ENCODE measurements around the gene PKHD1.

PKHD1 gene

GRCh38 chr6:51675020-51675921 lies 412.1 kb downstream of the PKHD1 start:
- DNase-seq: no peak

DNA sequence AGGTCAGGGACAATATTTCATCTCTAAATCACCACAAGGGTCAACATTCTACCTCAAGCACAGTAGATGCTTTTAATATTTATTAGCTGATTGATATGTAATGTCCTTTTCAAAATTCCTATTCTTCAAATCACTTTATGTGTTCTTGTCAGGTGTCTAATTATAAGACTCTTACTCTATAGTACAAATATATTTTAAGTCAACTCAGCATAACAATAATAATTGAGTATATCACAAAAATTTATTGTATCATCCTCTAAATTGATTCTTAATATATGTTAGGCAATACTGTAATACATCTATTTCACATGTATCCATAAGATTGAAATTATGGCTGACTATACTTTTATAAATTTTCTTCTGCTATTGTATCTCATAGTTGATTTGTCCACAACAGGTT lies 423.9 kb downstream of the PKHD1 start:
- no peak for DNase-seq

GRCh38 chr6:51660767-51661166 lies 426.6 kb downstream of the PKHD1 start:
- no peak for DNase-seq

- DNase-seq: no peak
Measured at GRCh38 chr6:51657491-51657890, 429.9 kb downstream of the PKHD1 start.

- DNase-seq: no peak
Measured at GRCh38 chr6:51655517-51655916, 431.9 kb downstream of the PKHD1 start.

- DNase-seq: no peak
Measured at GRCh38 chr6:51654647-51655046, 432.8 kb downstream of the PKHD1 start.

GRCh38 chr6:51651132-51651817 lies 436.1 kb downstream of the PKHD1 start:
- no peak for DNase-seq

DNA sequence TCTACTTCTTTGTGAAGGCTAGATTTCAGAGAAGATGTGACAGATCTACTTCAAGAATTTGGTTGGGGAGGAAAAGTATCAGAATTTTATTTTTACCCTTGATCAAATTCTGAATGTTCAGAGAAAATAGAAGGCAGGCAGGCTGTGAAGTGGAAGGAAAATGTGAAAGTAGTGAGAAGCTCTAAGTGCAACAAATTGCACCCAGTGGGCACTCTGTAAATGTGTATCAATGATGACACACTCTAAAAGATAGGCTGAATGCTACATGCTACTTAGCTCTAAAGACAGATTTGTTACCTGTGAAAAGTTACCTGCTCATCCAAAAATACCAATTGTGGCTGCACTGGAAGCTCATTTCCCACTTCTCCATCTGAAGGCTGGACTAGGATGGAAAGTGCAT lies 438.6 kb downstream of the PKHD1 start:
- no peak for DNase-seq

DNA sequence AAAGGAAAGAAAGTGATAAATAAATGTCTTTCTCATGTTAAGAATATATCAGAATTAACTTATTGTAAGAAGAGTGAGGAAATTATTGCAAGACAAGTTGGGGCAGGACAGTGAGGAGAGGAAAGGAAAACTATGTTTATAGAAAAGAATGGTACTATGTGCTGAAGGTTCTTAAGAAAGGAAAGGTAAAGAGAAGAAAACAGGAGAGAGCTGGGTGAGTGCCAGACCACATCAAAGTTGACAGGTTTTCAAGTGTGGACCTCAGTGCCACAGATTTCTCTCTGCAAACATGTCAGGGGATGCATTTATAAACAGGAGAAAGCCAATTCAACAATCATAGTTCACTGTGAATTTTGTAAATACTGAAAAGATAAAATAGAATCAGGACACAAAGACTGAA lies 439.2 kb downstream of the PKHD1 start:
- no peak for DNase-seq

GRCh38 chr6:51644426-51644825 lies 443.0 kb downstream of the PKHD1 start:
- no peak for DNase-seq

- no peak for DNase-seq
Measured at GRCh38 chr6:51640021-51640420, 447.4 kb downstream of the PKHD1 start.

- DNase-seq: no peak
Measured at GRCh38 chr6:51633424-51633823, 454.0 kb downstream of the PKHD1 start.

DNA sequence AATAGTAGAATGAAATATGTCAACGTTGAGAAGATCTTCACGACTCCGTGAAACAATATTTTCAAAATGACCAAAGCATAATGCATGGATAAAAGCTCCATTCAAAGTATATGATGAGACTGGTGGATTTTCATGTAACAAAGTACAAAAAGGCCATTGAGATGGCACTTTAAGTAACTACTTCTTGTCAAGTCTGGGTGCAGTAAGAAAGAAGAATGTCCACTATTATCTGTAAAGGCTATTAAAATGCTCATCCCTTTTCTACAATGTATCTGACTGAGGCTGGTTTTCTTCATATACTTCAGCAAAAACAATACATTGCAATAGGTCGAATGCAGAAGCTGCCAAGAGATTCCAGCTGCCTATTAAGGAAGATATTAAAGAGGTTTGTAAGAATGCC lies 457.4 kb downstream of the PKHD1 start:
- no peak for DNase-seq

DNA sequence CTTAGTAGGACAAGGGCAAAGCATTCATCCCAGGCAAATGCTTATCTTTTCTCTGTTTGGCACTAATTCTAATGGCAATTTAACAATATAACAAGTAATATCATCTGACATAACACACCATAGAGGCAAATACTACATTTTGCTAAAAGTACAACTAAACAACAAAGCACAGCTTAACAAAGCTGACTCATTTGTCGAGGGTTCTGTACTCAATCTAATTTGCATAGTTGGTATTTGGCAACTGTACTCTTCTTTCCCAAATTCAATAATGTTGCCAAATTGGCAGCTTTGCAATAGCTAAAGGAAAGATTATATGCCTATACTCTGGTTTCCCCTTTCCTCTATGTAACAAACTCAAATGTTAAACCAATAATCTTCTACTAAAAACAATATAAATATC lies 461.0 kb downstream of the PKHD1 start:
- DNase-seq: no peak

- DNase-seq: no peak
Measured at GRCh38 chr6:51625566-51625965, 461.8 kb downstream of the PKHD1 start.

GRCh38 chr6:51620971-51621370 lies 466.4 kb downstream of the PKHD1 start:
- DNase-seq: no peak

- no peak for DNase-seq
Measured at GRCh38 chr6:51619042-51619799, 468.2 kb downstream of the PKHD1 start.

DNA sequence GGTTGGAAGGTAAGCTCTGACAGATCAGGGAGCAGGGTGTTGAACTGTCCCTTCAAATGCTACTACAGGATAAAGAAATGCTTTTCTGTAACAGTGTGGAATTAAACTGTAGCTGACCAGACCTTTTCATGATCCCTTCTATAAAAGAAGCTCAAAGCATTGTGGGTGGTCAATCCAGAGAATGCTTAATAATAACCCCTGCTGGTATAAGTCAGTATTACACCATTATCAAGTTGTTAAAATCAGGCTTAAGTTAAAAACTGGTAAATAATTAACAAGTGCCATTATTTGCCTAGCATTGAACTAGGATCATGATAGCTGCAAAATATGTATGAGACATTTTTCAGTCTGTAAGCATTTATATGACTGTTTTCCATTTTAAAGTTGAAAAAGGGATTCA lies 468.9 kb downstream of the PKHD1 start:
- DNase-seq: no peak

DNA sequence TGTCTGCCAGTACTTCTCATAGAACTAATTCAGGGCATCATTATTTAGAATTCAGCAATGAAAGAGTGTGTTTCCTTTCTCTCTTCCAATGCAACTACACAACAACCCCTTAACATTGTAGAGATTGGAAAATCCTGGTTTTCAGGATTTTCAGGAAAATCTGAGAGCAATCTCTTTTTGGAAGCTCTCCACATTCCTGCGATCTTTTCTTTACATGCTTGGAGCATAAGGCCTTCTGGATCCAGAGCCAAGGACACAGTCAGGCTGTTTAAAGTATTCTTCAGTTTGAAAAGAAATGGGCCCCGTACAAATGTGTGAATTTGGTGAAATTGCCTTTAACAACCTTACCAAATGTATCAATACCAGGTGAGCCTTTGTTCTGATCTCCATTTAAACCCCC lies 469.7 kb downstream of the PKHD1 start:
- DNase-seq: no peak

DNA sequence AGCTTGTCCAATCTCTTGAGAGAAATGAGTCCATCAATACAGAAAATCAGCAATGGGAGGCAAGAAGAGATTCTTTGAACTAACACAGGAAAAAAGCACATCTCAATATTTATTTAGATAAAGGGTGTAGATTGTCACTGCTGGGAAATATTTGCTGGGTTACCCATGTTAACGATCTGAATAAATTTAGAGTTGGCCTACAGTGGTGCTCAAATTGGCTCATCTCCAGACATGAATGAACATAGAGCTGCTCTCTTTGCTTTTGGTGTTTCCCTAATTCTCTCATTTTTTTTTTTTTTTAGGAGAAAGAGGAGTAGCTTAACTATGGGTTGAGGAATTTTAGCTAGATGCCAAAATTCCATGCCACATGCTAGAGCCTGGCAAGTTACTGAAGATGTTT lies 471.2 kb downstream of the PKHD1 start:
- no peak for DNase-seq

DNA sequence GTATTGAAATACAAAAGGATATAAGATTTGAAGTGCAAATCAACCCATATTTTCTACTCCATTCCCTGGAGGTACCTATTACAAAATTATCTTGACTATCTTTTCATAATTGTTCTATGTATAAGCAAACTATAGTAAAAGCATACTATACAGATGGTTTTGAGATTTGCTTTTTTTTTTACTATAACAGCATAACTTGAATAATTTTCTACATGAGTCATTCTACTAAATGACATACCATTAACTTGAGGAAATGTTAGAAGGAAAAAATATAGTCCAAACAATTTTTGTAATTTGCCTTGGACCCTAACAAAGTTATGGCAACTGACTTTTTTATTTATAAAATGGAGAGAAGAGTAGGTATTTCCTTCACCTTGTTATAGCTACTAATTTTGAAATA lies 472.7 kb downstream of the PKHD1 start:
- DNase-seq: no peak

GRCh38 chr6:51613558-51613957 lies 473.9 kb downstream of the PKHD1 start:
- DNase-seq: peak; percentile 4

DNA sequence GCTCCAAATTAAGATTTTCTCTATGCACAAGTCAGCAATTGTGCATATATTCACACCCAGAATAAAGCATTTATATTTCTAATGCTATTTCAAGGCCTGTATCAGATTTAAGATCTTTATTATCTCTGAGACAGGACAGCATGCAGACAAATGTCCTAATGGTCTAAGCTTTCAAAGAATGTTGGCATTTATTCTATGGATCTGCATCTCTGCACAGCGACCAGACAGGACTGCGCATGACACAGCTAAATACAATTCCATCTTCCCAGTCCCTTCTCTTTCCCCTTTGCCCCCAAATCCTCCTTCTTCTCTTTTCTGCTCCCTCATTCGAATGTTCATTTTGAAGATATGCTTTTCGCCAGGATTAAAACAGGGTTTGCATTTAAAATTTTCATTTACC lies 478.5 kb downstream of the PKHD1 start:
- no peak for DNase-seq

DNA sequence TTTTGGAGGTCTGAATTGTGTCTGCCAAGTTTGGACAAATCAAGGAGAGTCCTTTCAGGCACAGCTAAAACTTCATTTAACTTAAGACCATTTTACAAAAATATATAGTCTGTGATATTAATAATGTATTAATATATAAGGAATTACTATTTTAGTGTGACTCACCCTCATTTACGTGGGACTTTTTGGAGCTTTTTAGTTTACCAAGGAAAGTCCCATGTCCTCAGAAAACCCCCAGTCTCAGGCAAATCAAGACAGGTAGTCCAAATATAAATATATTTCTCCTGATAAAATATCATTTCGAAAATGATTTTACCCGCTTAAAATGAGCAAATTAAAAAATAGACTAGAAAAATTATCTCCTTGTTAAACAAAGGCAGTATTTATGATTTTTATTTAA lies 479.0 kb downstream of the PKHD1 start:
- DNase-seq: no peak

Data from NCI-H2107 (cell line).